Lower leg skin (tissue), 4 donors: ENCODE data around the gene MZF1. TPM values are rescaled to one million over a fixed set of nuclear protein-coding genes. Genes with fewer than 3 reads are reported as not detected.
"Not testable (repeated sequence)": the region's sequence is repeated elsewhere in the genome, so short reads cannot be mapped to it uniquely, and the experiment has no call there.

Source experiments
- DNase-seq, 2 donors: peaks; one replicate each; pipeline ENCODE4 v3.0.0-alpha.2; 2019; ENCODE audit warnings: low spot score in 2 of 2
- H3K4me3 ChIP-seq: fragments of 200-600 bp; sonication (generic); 2 replicates; pipeline ENCODE4 v1.5.1; 2017; ENCODE audit warnings: mild to moderate bottlenecking, low read depth; ENCODE audit not compliant: poor library complexity, severe bottlenecking
- CTCF ChIP-seq, 3 donors: fragments of 450-650 bp; IDR thresholded peaks; one replicate each; pipeline ENCODE4 v1.5.1; 2016; ENCODE audit warnings: antibody characterized with exemption in 3 of 3, mild to moderate bottlenecking in 3 of 3, moderate library complexity in 2 of 3
- POLR2A ChIP-seq, 2 donors: fragments of 450-650 bp; IDR thresholded peaks; one replicate each; pipeline ENCODE4 v1.6.1; 2016 to 2017; ENCODE audit warnings: antibody characterized with exemption in 2 of 2, mild to moderate bottlenecking in 1 of 2, moderate library complexity in 1 of 2
- WGBS, 2 donors: methylation state at CpG; one replicate each; pipeline ENCODE4 v1.1.5; 2018; 5-methylcytosine and 5-hydroxymethylcytosine counted together
- intact Hi-C: fragments of 100-400 bp; cut with DNase I; formaldehyde crosslinking; loops from one replicate; pipeline ENCODE4 v1.15.0; 2023; ENCODE audit warnings: low total_unique reads
- total RNA-seq, 4 donors: library from RNA; depleted of rRNA; stranded (reverse); fragments of >200 nt; gene quantifications; one replicate each; pipeline ENCODE4 v1.1.0, GENCODE V29; 2016

The MZF1 gene
- total RNA-seq, 4 donors from 2014 or later: 14.8 to 34.7 (median 27.6) TPM

- no peak for TF ChIP-seq POLR2A (IDR thresholded peaks at IDR 0.05)
- no peak for TF ChIP-seq CTCF (IDR thresholded peaks at IDR 0.05)
- intact Hi-C loops: no loop called here
- 90 to 96% methylated on average over 6 of the region's 6 CpGs for WGBS, 2 donors
- H3K4me3 ChIP-seq: no peak overlapping the region
- DNase-seq: no peak
Observed at GRCh38 chr19:58582985-58583384, 9.8 kb upstream of the MZF1 start.

- TF ChIP-seq POLR2A (IDR thresholded peaks at IDR 0.05) (no peak), CTCF (IDR thresholded peaks at IDR 0.05) (peak in 1 of 3 donors; percentile 66)
- H3K4me3 ChIP-seq: no peak overlapping the region
- DNase-seq: peak; percentile 78 to 96
- intact Hi-C loops: no loop called here
- 78 to 80% methylated on average over 55 to 57 of the region's 62 CpGs for WGBS, 2 donors
Observed at GRCh38 chr19:58581227-58582141, 8.3 kb upstream of the MZF1 start.

- TF ChIP-seq CTCF (IDR thresholded peaks at IDR 0.05) (no peak), POLR2A (IDR thresholded peaks at IDR 0.05) (no peak)
- WGBS, 2 donors: 89 to 92% methylated on average over 8 of the region's 8 CpGs
Observed at GRCh38 chr19:58579473-58580142, 6.5 kb upstream of the MZF1 start.

GRCh38 chr19:58578012-58578925, 5.1 kb upstream of the MZF1 start:
- no peak overlapping the region for H3K4me3 ChIP-seq
- WGBS, 2 donors: 88 to 89% methylated on average over 11 of the region's 11 CpGs
- DNase-seq: peak in 1 of 2 donors; percentile 72
- TF ChIP-seq POLR2A (IDR thresholded peaks at IDR 0.05) (no peak), CTCF (IDR thresholded peaks at IDR 0.05) (no peak)
- intact Hi-C loops: no loop called here

More at GRCh38 chr19:58579473-58580142, 6.5 kb upstream of the MZF1 start:
- no peak for DNase-seq
- H3K4me3 ChIP-seq: no peak overlapping the region
- intact Hi-C loops: no loop called here

GRCh38 chr19:58577581-58577980, 4.4 kb upstream of the MZF1 start:
- intact Hi-C loops, DNase-seq, H3K4me3 ChIP-seq: not testable (repeated sequence)
- 92 to 97% methylated on average over 2 of the region's 2 CpGs for WGBS, 2 donors
